ENCODE data around the gene ARHGAP8.

The ARHGAP8 gene

DNA sequence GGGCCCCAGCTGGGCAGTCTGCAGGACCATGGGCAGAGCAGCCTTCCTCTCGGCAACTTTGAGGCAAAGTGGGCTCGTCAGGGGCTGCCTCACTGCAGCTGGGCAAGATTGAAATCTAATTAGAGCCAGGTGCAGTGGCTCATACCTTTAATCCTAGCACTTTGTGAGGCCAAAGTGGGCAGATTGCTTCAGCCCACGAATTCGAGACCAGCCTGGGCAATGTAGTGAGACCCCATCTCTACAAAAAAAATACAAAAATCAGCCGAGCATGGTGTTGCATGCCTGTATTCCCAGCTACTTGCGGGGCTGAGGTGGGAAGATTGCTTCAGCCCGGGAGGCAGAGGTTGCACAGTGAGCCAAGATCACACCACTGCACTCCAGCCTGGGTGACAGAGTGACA lies 34.2 kb downstream of the ARHGAP8 start:
- no CpG with 5 or more reads among the region's 7 CpGs for WGBS (ENCODE audit: extremely low coverage, insufficient coverage, low lambda C conversion rate)
- Histone ChIP-seq H3K18ac (ENCODE audit: low read length) (no peak overlapping the region), H4K8ac (ENCODE audit: low read depth, low read length) (no peak overlapping the region), H3K23ac (ENCODE audit: low read length) (no peak overlapping the region), H3K36me3 (ENCODE audit: control insufficient read depth, insufficient read depth, low read length) (no peaks in the 10 kb centered on the region), H3K79me1 (ENCODE audit: low read length) (no peaks in the 10 kb centered on the region), H3K4me1 (ENCODE audit: control insufficient read depth, low read depth, low read length) (no peaks in the 10 kb centered on the region), H3K56ac (ENCODE audit: low read length) (no peak overlapping the region), H3K4me2 (ENCODE audit: low read length) (no peak overlapping the region), H3K4me3 (ENCODE audit: low read length) (no peak overlapping the region), H3K9ac (ENCODE audit: low read length) (no peak overlapping the region), H3K27me3 (ENCODE audit: insufficient read depth, low read length, poor library complexity) (no peaks in the 10 kb centered on the region), H2BK5ac (ENCODE audit: low read length) (no peak overlapping the region), H3K27ac (ENCODE audit: low read depth, low read length) (no peak overlapping the region), H2BK120ac (ENCODE audit: low read depth, low read length) (no peak overlapping the region), H2BK15ac (replicated peaks; ENCODE audit: low read depth) (no peak overlapping the region), H2AK5ac (ENCODE audit: low read length) (no peak overlapping the region), H3K79me2 (ENCODE audit: control insufficient read depth, insufficient read depth, low read length) (no peaks in the 10 kb centered on the region), H4K5ac (ENCODE audit: low read length) (no peak overlapping the region), H3K4ac (ENCODE audit: low read depth, low read length) (no peak overlapping the region)
- no peak for DNase-seq

DNA sequence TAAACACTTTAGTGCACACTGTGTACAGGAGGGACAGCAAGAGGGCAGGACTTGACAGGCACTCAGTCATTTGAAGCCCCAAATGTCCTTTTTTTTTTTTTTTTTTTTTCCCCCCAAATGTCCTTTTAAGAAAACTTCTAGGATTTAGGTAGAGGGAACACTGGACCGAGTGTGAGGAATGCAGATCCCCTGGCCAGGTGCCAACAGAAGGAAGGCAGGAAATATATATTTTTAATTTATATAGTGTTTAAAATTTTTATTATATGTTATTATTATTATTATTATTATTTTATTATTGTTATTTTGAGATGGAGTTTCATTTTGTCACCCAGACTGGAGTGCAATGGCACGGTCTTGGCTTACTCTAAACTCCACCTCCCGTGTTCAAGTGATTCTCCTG lies 35.5 kb downstream of the ARHGAP8 start:
- H3K9ac ChIP-seq (ENCODE audit: low read length): no peak overlapping the region
- H4K8ac ChIP-seq (ENCODE audit: low read depth, low read length): no peak overlapping the region
- H3K36me3 ChIP-seq (ENCODE audit: control insufficient read depth, insufficient read depth, low read length): no peaks in the 10 kb centered on the region
- no peaks in the 10 kb centered on the region for H3K79me2 ChIP-seq (ENCODE audit: control insufficient read depth, insufficient read depth, low read length)
- H2BK15ac ChIP-seq (replicated peaks; ENCODE audit: low read depth): no peak overlapping the region
- no peak overlapping the region for H3K4ac ChIP-seq (ENCODE audit: low read depth, low read length)
- no peak overlapping the region for H2BK5ac ChIP-seq (ENCODE audit: low read length)
- no CpG with 5 or more reads among the region's 3 CpGs for WGBS (ENCODE audit: extremely low coverage, insufficient coverage, low lambda C conversion rate)
- no peak overlapping the region for H3K18ac ChIP-seq (ENCODE audit: low read length)
- H3K27me3 ChIP-seq (ENCODE audit: insufficient read depth, low read length, poor library complexity): no peaks in the 10 kb centered on the region
- no peak overlapping the region for H3K23ac ChIP-seq (ENCODE audit: low read length)
- no peaks in the 10 kb centered on the region for H3K4me1 ChIP-seq (ENCODE audit: control insufficient read depth, low read depth, low read length)
- H3K4me3 ChIP-seq (ENCODE audit: low read length): no peak overlapping the region
- no peak overlapping the region for H3K27ac ChIP-seq (ENCODE audit: low read depth, low read length)
- H2BK120ac ChIP-seq (ENCODE audit: low read depth, low read length): no peak overlapping the region
- no peaks in the 10 kb centered on the region for H3K79me1 ChIP-seq (ENCODE audit: low read length)
- DNase-seq: no peak
- H2AK5ac ChIP-seq (ENCODE audit: low read length): no peak overlapping the region
- no peak overlapping the region for H3K4me2 ChIP-seq (ENCODE audit: low read length)
- no peak overlapping the region for H4K5ac ChIP-seq (ENCODE audit: low read length)
- H3K56ac ChIP-seq (ENCODE audit: low read length): no peak overlapping the region

DNA sequence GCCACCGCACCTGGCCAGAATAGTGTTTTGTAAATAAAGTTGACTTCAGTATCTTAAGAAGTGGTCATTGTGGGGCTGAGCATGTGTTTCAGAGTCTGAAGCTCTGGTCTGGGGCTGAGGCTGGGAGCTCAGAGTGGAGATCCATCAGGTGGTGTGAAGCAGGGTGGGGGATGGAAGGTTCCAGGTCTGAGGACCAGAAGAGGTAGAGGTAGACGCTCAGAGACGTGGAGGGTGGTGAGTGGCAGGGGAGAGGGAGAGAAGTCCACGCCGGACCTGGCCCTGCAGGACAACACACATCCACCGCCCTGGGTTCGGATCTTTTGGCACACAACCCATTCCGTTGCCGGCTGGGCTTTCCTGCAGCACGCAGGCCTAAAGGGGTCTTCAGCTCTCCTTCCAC lies 40.7 kb downstream of the ARHGAP8 start:
- H3K36me3 ChIP-seq (ENCODE audit: control insufficient read depth, insufficient read depth, low read length): no peaks in the 10 kb centered on the region
- H3K23ac ChIP-seq (ENCODE audit: low read length): no peak overlapping the region
- H2AK5ac ChIP-seq (ENCODE audit: low read length): no peak overlapping the region
- no peaks in the 10 kb centered on the region for H3K79me1 ChIP-seq (ENCODE audit: low read length)
- H3K4me2 ChIP-seq (ENCODE audit: low read length): no peak overlapping the region
- H3K79me2 ChIP-seq (ENCODE audit: control insufficient read depth, insufficient read depth, low read length): no peaks in the 10 kb centered on the region
- H3K4ac ChIP-seq (ENCODE audit: low read depth, low read length): no peak overlapping the region
- no peaks in the 10 kb centered on the region for H3K27me3 ChIP-seq (ENCODE audit: insufficient read depth, low read length, poor library complexity)
- H4K5ac ChIP-seq (ENCODE audit: low read length): no peak overlapping the region
- no peak overlapping the region for H2BK15ac ChIP-seq (replicated peaks; ENCODE audit: low read depth)
- no CpG with 5 or more reads among the region's 10 CpGs for WGBS (ENCODE audit: extremely low coverage, insufficient coverage, low lambda C conversion rate)
- no peak overlapping the region for H3K18ac ChIP-seq (ENCODE audit: low read length)
- H3K56ac ChIP-seq (ENCODE audit: low read length): no peak overlapping the region
- H3K9ac ChIP-seq (ENCODE audit: low read length): no peak overlapping the region
- no peak overlapping the region for H2BK5ac ChIP-seq (ENCODE audit: low read length)
- no peak overlapping the region for H3K4me3 ChIP-seq (ENCODE audit: low read length)
- DNase-seq: no peak
- H3K4me1 ChIP-seq (ENCODE audit: control insufficient read depth, low read depth, low read length): peaks cover 7% of the 10 kb centered on the region
- H3K27ac ChIP-seq (ENCODE audit: low read depth, low read length): no peak overlapping the region
- H2BK120ac ChIP-seq (ENCODE audit: low read depth, low read length): no peak overlapping the region
- no peak overlapping the region for H4K8ac ChIP-seq (ENCODE audit: low read depth, low read length)

DNA sequence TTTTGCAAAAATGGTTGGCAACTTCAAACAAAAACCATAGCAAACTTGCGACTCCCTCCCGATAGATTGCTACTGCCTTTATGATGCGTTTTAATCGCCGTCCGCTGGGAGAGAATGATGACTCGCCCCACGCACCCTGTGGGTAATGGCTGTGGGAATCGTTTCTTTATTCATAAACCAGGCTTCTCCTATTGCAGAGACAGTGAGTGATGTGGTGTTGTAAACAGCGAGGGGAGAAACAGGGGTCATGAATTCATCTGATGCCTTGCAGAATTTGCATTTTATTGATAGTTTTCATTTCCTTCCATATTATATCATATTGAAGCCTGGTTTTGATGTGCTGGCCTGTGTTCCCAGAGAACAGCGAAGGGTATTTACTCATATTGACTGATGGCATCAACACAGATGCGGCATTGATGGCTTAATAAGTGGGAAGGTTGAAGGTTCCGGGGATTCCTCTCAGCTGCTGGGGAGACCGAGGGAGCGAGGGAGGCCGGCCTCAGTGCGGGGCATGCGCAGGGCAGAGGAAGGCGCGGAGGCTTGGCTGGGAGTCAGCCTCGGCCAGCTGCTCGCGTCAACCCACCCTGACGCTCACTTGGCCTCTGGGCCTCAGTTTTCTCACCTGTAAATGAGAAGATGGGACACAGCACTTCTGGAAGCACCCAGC lies 41.3 kb downstream of the ARHGAP8 start:
- Histone ChIP-seq H3K18ac (ENCODE audit: low read length) (no peak overlapping the region), H3K4ac (ENCODE audit: low read depth, low read length) (no peak overlapping the region), H3K4me2 (ENCODE audit: low read length) (no peak overlapping the region), H3K4me3 (ENCODE audit: low read length) (no peak overlapping the region), H2AK5ac (ENCODE audit: low read length) (no peak overlapping the region), H2BK15ac (replicated peaks; ENCODE audit: low read depth) (no peak overlapping the region), H3K27ac (ENCODE audit: low read depth, low read length) (no peak overlapping the region), H3K23ac (ENCODE audit: low read length) (no peak overlapping the region), H3K9ac (ENCODE audit: low read length) (no peak overlapping the region), H3K79me1 (ENCODE audit: low read length) (no peaks in the 10 kb centered on the region), H3K36me3 (ENCODE audit: control insufficient read depth, insufficient read depth, low read length) (no peaks in the 10 kb centered on the region), H3K79me2 (ENCODE audit: control insufficient read depth, insufficient read depth, low read length) (no peaks in the 10 kb centered on the region), H2BK120ac (ENCODE audit: low read depth, low read length) (no peak overlapping the region), H3K56ac (ENCODE audit: low read length) (no peak overlapping the region), H4K5ac (ENCODE audit: low read length) (no peak overlapping the region), H3K27me3 (ENCODE audit: insufficient read depth, low read length, poor library complexity) (no peaks in the 10 kb centered on the region), H2BK5ac (ENCODE audit: low read length) (no peak overlapping the region), H4K8ac (ENCODE audit: low read depth, low read length) (no peak overlapping the region), H3K4me1 (ENCODE audit: control insufficient read depth, low read depth, low read length) (peaks cover 7% of the 10 kb centered on the region)
- no peak for DNase-seq
- WGBS (ENCODE audit: extremely low coverage, insufficient coverage, low lambda C conversion rate): no CpG with 5 or more reads among the region's 24 CpGs

DNA sequence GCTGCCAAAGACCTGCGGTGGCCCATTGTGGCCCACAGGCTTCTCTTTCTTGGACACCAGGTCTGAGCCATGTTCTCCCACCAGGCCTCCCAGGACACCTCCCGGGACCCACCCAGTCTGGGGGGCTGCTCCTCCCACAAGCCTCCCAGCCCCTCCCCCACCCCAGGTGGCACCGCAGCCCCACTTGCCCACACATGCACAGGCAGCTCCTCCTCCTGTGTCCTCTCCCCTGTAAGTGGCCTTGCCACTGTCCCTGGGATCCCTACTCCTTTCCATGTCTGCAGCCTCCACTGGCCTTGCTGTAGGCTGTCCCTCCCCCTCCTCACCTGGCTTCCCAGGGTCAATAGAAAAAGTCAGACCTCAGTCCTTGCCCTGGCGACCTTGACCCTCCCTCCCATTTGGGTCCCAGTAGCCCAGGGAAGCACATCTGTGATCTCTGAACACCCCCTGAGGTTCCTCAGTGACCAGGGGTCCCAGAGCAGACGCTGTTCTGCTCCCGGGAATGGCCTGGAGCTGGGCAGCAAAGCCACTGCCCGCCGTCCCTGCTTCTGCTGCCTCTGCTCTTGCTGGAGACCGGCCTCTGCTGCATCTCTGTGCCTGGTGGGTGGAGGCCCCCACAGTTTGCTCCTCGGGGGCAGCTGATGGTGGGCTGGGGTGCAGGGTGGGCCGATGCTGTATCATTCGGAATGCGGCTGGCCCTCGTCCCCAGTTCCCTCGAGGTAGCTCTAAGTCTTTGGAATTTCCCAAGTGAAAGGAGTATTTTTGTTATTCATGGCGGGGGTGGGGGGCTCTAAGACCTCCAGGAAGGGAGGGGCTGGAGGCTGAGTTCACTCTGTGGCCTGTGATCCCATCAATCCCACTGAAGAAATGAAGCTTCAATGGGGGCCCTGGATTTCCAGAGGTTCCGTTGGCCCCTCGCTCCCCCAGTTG lies 43.6 kb downstream of the ARHGAP8 start:
- H4K5ac ChIP-seq (ENCODE audit: low read length): no peak overlapping the region
- no peak overlapping the region for H2BK15ac ChIP-seq (replicated peaks; ENCODE audit: low read depth)
- WGBS (ENCODE audit: extremely low coverage, insufficient coverage, low lambda C conversion rate): no CpG with 5 or more reads among the region's 18 CpGs
- H3K4ac ChIP-seq (ENCODE audit: low read depth, low read length): no peak overlapping the region
- H3K18ac ChIP-seq (ENCODE audit: low read length): peak overlapping the region; percentile 6
- H3K4me1 ChIP-seq (ENCODE audit: control insufficient read depth, low read depth, low read length): peaks cover 7% of the 10 kb centered on the region
- H3K9ac ChIP-seq (ENCODE audit: low read length): no peak overlapping the region
- H2BK120ac ChIP-seq (ENCODE audit: low read depth, low read length): no peak overlapping the region
- H3K56ac ChIP-seq (ENCODE audit: low read length): peak overlapping the region; percentile 69
- no peaks in the 10 kb centered on the region for H3K79me1 ChIP-seq (ENCODE audit: low read length)
- no peak overlapping the region for H3K23ac ChIP-seq (ENCODE audit: low read length)
- H3K79me2 ChIP-seq (ENCODE audit: control insufficient read depth, insufficient read depth, low read length): no peaks in the 10 kb centered on the region
- H3K4me3 ChIP-seq (ENCODE audit: low read length): no peak overlapping the region
- no peaks in the 10 kb centered on the region for H3K36me3 ChIP-seq (ENCODE audit: control insufficient read depth, insufficient read depth, low read length)
- no peaks in the 10 kb centered on the region for H3K27me3 ChIP-seq (ENCODE audit: insufficient read depth, low read length, poor library complexity)
- H3K27ac ChIP-seq (ENCODE audit: low read depth, low read length): no peak overlapping the region
- no peak overlapping the region for H2AK5ac ChIP-seq (ENCODE audit: low read length)
- H2BK5ac ChIP-seq (ENCODE audit: low read length): no peak overlapping the region
- H3K4me2 ChIP-seq (ENCODE audit: low read length): no peak overlapping the region
- DNase-seq: peak; percentile 59
- H4K8ac ChIP-seq (ENCODE audit: low read depth, low read length): no peak overlapping the region

All from mesendoderm (in vitro differentiated cells).